GM21528 (cell line): ENCODE results near the gene IRF1.
"Not testable (repeated sequence)": the region's sequence is repeated elsewhere in the genome, so short reads cannot be mapped to it uniquely, and the experiment has no call there.

ENCODE experiments used
- ATAC-seq: cut with Tn5 transposase; IDR thresholded peaks from one replicate; pipeline ENCODE4 v1.9.1; 2021; ENCODE audit warnings: mild to moderate bottlenecking, moderate library complexity; ENCODE audit not compliant: unreplicated experiment, low FRiP score

Gene IRF1

GRCh38 chr5:132445930-132446329 is 44.6 kb downstream of the IRF1 start:
- ATAC-seq, result no peak

GRCh38 chr5:132445640-132445923 is 45.0 kb downstream of the IRF1 start:
- no peak for ATAC-seq

GRCh38 chr5:132444841-132445639 is 45.5 kb downstream of the IRF1 start:
- ATAC-seq, result no peak

- no peak for ATAC-seq
Observed at GRCh38 chr5:132444061-132444460, 46.5 kb downstream of the IRF1 start.

GRCh38 chr5:132439521-132440089 is 51.0 kb downstream of the IRF1 start:
- no peak for ATAC-seq

- ATAC-seq, result no peak
Observed at GRCh38 chr5:132438917-132439316, 51.7 kb downstream of the IRF1 start.

- ATAC-seq, result not testable (repeated sequence)
Observed at GRCh38 chr5:132438267-132438645, 52.3 kb downstream of the IRF1 start.

- peak; percentile 87 for ATAC-seq
Observed at GRCh38 chr5:132437604-132438266, 52.8 kb downstream of the IRF1 start.

GRCh38 chr5:132436936-132437335 is 53.6 kb downstream of the IRF1 start:
- peak; percentile 11 for ATAC-seq

- no peak for ATAC-seq
Observed at GRCh38 chr5:132435886-132436285, 54.7 kb downstream of the IRF1 start.

- no peak for ATAC-seq
Observed at GRCh38 chr5:132435447-132435846, 55.1 kb downstream of the IRF1 start.

- ATAC-seq, result no peak
Observed at GRCh38 chr5:132434416-132435286, 55.9 kb downstream of the IRF1 start.

GRCh38 chr5:132433141-132433540 is 57.4 kb downstream of the IRF1 start:
- no peak for ATAC-seq

GRCh38 chr5:132431632-132432031 is 58.9 kb downstream of the IRF1 start:
- no peak for ATAC-seq
